GM23338 (cell line): ENCODE results near the gene TMEM119.

ENCODE experiments used
- POLR2AphosphoS5 ChIP-seq: IDR thresholded peaks from 2 replicates; pipeline ENCODE4 v1.6.1; 2016; ENCODE audit warnings: antibody characterized with exemption, low read depth
- TF ChIP-seq, protein P1 (sequence below), 2 experiments: fragments of 200-600 bp in 1 of 2; sonication (generic) in 1 of 2; conservative IDR thresholded peaks; 2 replicates each; pipeline versions ENCODE4 v1.5.1 to v1.6.1; 2016 to 2017; ENCODE audit warnings: antibody characterized with exemption in 2 of 2, low read depth in 2 of 2, mild to moderate bottlenecking in 2 of 2, moderate library complexity in 1 of 2

DNA sequence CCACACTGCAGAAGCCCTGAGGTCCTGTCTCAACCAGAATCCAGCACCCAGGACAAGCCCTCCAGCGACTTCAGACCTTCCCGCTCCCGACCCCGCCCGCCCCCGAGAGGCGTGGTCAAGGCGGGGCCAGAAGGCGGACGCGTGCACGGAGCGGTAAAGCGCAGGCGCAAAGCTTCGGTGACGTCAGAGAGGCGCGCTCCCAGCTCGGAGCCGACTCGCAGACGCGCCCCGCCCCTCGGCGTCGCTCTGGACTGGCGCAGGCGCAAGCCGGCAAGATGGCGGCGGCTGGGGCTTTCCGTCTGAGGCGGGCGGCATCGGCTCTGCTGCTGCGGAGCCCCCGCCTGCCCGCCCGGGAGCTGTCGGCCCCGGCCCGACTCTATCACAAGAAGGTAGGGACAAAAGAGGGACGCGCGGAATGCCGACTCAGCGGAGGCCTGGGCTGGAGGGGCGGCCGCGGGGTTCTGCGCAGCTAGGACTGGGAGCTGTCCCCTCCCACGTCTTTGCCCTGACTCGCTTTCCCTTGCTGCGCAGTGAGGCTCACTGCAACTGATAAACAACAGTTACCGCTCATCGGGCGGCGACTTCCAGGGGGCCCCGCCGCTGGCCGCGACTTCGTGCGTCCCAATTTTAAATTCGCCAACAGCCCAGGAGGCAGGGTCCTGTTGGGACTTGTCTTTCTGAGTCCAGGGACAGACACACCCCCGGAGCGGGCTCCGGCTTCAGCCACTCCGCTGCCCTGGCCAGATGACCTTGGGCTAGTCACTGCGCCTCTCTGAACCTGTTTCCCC lies 35.3 kb downstream of the TMEM119 start, which contains the start of gene ISCU:
- TF ChIP-seq, protein P1, sequence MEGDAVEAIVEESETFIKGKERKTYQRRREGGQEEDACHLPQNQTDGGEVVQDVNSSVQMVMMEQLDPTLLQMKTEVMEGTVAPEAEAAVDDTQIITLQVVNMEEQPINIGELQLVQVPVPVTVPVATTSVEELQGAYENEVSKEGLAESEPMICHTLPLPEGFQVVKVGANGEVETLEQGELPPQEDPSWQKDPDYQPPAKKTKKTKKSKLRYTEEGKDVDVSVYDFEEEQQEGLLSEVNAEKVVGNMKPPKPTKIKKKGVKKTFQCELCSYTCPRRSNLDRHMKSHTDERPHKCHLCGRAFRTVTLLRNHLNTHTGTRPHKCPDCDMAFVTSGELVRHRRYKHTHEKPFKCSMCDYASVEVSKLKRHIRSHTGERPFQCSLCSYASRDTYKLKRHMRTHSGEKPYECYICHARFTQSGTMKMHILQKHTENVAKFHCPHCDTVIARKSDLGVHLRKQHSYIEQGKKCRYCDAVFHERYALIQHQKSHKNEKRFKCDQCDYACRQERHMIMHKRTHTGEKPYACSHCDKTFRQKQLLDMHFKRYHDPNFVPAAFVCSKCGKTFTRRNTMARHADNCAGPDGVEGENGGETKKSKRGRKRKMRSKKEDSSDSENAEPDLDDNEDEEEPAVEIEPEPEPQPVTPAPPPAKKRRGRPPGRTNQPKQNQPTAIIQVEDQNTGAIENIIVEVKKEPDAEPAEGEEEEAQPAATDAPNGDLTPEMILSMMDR (conservative IDR thresholded peaks at IDR 0.05; ENCODE audit: low read depth in 2 of 2): no peak
- TF ChIP-seq POLR2AphosphoS5: peak; percentile 92
